ENCODE data around the gene MYL5. TPM values are rescaled to one million over a fixed set of nuclear protein-coding genes. Genes with fewer than 3 reads are reported as not detected.

Gene MYL5
- polyA plus RNA-seq, 2 of the 4 experiments (the other 2 are of a cell fraction), result 8.0 to 8.3 TPM

DNA sequence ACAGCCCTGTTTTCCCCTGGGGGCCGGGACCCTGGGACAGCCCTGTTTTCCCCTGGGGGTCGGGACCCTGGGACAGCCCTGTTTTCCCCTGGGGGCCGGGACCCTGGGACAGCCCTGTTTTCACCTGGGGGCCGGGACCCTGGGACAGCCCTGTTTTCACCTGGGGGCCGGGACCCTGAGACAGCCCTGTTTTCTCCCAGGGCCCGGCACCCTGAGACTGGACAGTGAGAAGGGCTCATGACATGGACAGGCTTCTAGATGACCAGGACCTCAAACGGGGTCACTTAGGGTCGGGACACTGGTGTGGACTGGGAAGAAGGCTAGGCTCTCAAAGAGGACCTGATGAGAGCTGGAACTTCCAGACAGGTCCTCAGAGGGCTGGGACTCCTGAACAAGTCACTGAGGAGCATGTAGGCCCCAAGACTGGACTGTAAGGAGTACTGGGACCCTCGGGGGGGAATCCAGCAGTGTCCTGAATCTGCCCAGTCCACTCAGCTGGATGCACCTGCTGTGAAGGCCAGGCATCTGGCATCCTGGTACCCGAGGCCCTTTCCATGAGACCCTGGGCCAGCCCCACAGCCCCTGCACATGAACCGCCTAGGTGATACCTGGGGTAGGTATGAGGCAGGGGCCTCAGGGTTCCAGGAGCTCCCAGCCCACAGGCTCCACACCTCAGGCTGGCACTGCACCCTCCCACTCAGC, 33.7 kb downstream of the MYL5 start:
- peaks cover 8% of the 10 kb centered on the region; the same call in 2 of the 3 replicates for H3K4me1 ChIP-seq
- DNase-seq (ENCODE audit: low read depth in 1 of 2, low spot score in 1 of 2), result no peak
- H3K9me3 ChIP-seq, result no peaks in the 10 kb centered on the region
- H3K27ac ChIP-seq, result no peak overlapping the region
- ChIA-PET CTCF (interaction anchor here (1.0 kb wide), 1 partner anchor 34 kb away, joined by 4 read pairs; no protein-coding TSS in a partner anchor), POLR2A (no interaction called here)
- no peak for ATAC-seq
- no peak overlapping the region for H3K4me2 ChIP-seq
- H3K4me3 ChIP-seq, result no peak overlapping the region
- WGBS (ENCODE audit: missing lambda C conversion rate), result no CpG with 5 or more reads among the region's 11 CpGs
- no peak for FAIRE-seq
- TF ChIP-seq, protein P1, sequence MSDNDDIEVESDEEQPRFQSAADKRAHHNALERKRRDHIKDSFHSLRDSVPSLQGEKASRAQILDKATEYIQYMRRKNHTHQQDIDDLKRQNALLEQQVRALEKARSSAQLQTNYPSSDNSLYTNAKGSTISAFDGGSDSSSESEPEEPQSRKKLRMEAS (IDR thresholded peaks at IDR 0.05), result no peak
- TF ChIP-seq BCL3 (IDR thresholded peaks at IDR 0.05) (no peak), EP300 (IDR thresholded peaks at IDR 0.05) (no peak), USF2 (IDR thresholded peaks at IDR 0.05) (no peak), SMC3 (IDR thresholded peaks at IDR 0.05) (no peak), HOXA7 (CRISPR knock-in tag; IDR thresholded peaks at IDR 0.05) (no peak), HOXB13 (CRISPR knock-in tag; IDR thresholded peaks at IDR 0.05; ENCODE audit: low read depth) (no peak), RAD21 (conservative IDR thresholded peaks at IDR 0.05 in 1 of 2, IDR thresholded peaks at IDR 0.05 in 1 of 2) (no peak), KDM5A (IDR thresholded peaks at IDR 0.05) (no peak), RNF2 (IDR thresholded peaks at IDR 0.05; ENCODE audit: borderline replicate concordance, low read depth) (no peak), HEYL (CRISPR knock-in tag; IDR thresholded peaks at IDR 0.05) (no peak), BHLHE40 (IDR thresholded peaks at IDR 0.05; ENCODE audit: low read depth, low read length) (no peak), RCOR1 (IDR thresholded peaks at IDR 0.05; ENCODE audit: low read depth, low read length) (no peak), CHD2 (IDR thresholded peaks at IDR 0.05; ENCODE audit: low read length, partially characterized antibody) (no peak), MYC (IDR thresholded peaks at IDR 0.05; ENCODE audit: borderline replicate concordance, low read length) (no peak)
- TF ChIP-seq, protein P2, sequence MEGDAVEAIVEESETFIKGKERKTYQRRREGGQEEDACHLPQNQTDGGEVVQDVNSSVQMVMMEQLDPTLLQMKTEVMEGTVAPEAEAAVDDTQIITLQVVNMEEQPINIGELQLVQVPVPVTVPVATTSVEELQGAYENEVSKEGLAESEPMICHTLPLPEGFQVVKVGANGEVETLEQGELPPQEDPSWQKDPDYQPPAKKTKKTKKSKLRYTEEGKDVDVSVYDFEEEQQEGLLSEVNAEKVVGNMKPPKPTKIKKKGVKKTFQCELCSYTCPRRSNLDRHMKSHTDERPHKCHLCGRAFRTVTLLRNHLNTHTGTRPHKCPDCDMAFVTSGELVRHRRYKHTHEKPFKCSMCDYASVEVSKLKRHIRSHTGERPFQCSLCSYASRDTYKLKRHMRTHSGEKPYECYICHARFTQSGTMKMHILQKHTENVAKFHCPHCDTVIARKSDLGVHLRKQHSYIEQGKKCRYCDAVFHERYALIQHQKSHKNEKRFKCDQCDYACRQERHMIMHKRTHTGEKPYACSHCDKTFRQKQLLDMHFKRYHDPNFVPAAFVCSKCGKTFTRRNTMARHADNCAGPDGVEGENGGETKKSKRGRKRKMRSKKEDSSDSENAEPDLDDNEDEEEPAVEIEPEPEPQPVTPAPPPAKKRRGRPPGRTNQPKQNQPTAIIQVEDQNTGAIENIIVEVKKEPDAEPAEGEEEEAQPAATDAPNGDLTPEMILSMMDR (IDR thresholded peaks at IDR 0.05), result no peak

- 90% methylated on average over 4 of the region's 6 CpGs for WGBS (ENCODE audit: missing lambda C conversion rate)
- ChIA-PET POLR2A (no interaction called here), CTCF (interaction anchor here (1.0 kb wide), 1 partner anchor 33 kb away, joined by 4 read pairs; no protein-coding TSS in a partner anchor)
- Histone ChIP-seq H3K4me1 (peaks cover 8% of the 10 kb centered on the region; the same call in 2 of the 3 replicates), H3K4me2 (no peak overlapping the region), H3K4me3 (no peak overlapping the region), H3K27ac (no peak overlapping the region), H3K9me3 (no peaks in the 10 kb centered on the region)
- DNase-seq (ENCODE audit: low read depth in 1 of 2, low spot score in 1 of 2) (no peak), FAIRE-seq (no peak), ATAC-seq (no peak)
- TF ChIP-seq CBX2 (IDR thresholded peaks at IDR 0.05; ENCODE audit: borderline replicate concordance, low read depth), result no peak
- no peak for TF ChIP-seq EP300 (IDR thresholded peaks at IDR 0.05)
- TF ChIP-seq EHF (CRISPR knock-in tag; IDR thresholded peaks at IDR 0.05), result no peak
- no peak for TF ChIP-seq CBX8 (IDR thresholded peaks at IDR 0.05)
- TF ChIP-seq ZNF302 (CRISPR knock-in tag; IDR thresholded peaks at IDR 0.05), result no peak
- TF ChIP-seq KDM1A (IDR thresholded peaks at IDR 0.05; ENCODE audit: low read depth), result no peak
- no peak for TF ChIP-seq CEBPB (IDR thresholded peaks at IDR 0.05)
- TF ChIP-seq, protein P3, sequence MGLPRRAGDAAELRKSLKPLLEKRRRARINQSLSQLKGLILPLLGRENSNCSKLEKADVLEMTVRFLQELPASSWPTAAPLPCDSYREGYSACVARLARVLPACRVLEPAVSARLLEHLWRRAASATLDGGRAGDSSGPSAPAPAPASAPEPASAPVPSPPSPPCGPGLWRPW (IDR thresholded peaks at IDR 0.05), result no peak
- no peak for TF ChIP-seq ELK1 (IDR thresholded peaks at IDR 0.05; ENCODE audit: low read depth, low read length)
- no peak for TF ChIP-seq NR3C1 (IDR thresholded peaks at IDR 0.05)
- TF ChIP-seq HOXB5 (CRISPR knock-in tag; IDR thresholded peaks at IDR 0.05), result no peak
- no peak for TF ChIP-seq MAFK (IDR thresholded peaks at IDR 0.05; ENCODE audit: partially characterized antibody)
- no peak for TF ChIP-seq KDM5A (IDR thresholded peaks at IDR 0.05)
- TF ChIP-seq PHF8 (IDR thresholded peaks at IDR 0.05; ENCODE audit: borderline replicate concordance, low read depth), result no peak
These were observed 34.2 kb downstream of the MYL5 start for GRCh38 chr4:708631-708933.
